ENCODE measurements around the gene THADA.

THADA gene

DNA sequence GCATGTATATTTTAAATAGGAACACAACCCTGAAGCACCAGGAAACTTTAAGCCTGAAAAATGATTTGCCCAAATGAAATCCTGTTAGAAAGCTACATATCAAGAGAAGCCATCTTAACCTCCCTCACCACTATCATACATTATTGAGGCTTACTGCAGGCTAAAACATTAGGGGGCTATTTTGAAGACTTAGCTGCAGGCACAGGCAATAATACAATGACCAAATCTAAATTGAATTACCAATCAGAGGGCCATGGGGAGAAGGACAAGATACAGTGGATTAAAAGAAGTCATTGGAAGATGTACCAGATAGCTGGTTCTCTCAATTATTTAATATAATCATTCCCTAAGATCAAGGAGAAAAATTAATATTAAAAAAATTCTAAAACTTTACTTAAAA is 73.7 kb downstream of the THADA start:
- no peaks in the 10 kb centered on the region for H3K27me3 ChIP-seq (ENCODE audit: insufficient read depth, low read depth, severe bottlenecking)
- DNase-seq: no peak
- no peak overlapping the region for H3K27ac ChIP-seq
- no peaks in the 10 kb centered on the region for H3K9me3 ChIP-seq (ENCODE audit: severe bottlenecking)
- no peak overlapping the region for H3K4me3 ChIP-seq (ENCODE audit: low read depth, low read length)
- H3K36me3 ChIP-seq: no peaks in the 10 kb centered on the region
- TF ChIP-seq, protein P1, sequence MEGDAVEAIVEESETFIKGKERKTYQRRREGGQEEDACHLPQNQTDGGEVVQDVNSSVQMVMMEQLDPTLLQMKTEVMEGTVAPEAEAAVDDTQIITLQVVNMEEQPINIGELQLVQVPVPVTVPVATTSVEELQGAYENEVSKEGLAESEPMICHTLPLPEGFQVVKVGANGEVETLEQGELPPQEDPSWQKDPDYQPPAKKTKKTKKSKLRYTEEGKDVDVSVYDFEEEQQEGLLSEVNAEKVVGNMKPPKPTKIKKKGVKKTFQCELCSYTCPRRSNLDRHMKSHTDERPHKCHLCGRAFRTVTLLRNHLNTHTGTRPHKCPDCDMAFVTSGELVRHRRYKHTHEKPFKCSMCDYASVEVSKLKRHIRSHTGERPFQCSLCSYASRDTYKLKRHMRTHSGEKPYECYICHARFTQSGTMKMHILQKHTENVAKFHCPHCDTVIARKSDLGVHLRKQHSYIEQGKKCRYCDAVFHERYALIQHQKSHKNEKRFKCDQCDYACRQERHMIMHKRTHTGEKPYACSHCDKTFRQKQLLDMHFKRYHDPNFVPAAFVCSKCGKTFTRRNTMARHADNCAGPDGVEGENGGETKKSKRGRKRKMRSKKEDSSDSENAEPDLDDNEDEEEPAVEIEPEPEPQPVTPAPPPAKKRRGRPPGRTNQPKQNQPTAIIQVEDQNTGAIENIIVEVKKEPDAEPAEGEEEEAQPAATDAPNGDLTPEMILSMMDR (IDR thresholded peaks at IDR 0.05; ENCODE audit: low read depth, low read length): no peak

DNA sequence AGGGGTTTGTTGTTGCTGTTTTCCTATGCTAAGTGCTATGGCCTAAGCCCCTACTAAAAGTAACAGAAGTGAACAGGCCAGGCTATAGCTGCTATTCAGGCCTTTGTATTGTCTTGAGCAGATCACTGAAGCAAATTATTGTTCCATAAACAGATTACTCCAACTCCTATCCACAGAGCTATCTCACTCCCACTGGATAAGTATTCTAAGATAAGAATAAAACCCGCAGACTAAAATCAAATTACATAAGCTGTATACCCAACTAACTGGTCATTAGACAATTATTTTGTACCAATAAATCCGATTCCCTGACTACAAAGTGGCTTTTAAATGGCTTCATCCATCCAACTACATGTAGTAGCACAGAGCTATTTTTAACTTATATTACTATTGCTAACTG is 74.3 kb downstream of the THADA start:
- TF ChIP-seq, protein P1 (IDR thresholded peaks at IDR 0.05; ENCODE audit: low read depth, low read length): no peak
- Histone ChIP-seq H3K9me3 (ENCODE audit: severe bottlenecking) (no peaks in the 10 kb centered on the region), H3K36me3 (no peaks in the 10 kb centered on the region), H3K27me3 (ENCODE audit: insufficient read depth, low read depth, severe bottlenecking) (no peaks in the 10 kb centered on the region), H3K4me3 (ENCODE audit: low read depth, low read length) (no peak overlapping the region), H3K27ac (no peak overlapping the region)
- no peak for DNase-seq

DNA sequence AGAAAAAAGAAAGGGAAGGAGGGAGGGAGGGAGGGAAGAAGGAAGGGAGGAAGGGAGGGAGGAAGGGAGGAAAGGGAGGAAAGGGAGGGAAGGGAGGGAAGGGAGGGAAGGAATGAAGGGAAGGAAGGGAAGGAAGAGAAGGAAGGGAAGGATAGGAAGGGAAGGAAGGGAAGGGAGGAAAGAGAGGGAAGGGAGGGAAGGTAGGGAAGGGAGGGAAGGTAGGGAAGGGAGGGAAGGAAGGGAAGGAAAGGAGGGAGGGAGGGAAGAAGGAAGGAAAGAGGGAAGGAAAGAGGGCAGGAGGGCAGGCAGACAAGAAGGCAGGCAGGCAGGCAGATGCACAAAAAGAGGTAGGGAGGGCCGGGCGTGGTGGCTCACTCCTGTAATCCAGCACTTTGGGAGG is 74.9 kb downstream of the THADA start:
- no peak for DNase-seq
- no peaks in the 10 kb centered on the region for H3K9me3 ChIP-seq (ENCODE audit: severe bottlenecking)
- no peak overlapping the region for H3K4me3 ChIP-seq (ENCODE audit: low read depth, low read length)
- no peaks in the 10 kb centered on the region for H3K27me3 ChIP-seq (ENCODE audit: insufficient read depth, low read depth, severe bottlenecking)
- TF ChIP-seq, protein P1 (IDR thresholded peaks at IDR 0.05; ENCODE audit: low read depth, low read length): no peak
- no peak overlapping the region for H3K27ac ChIP-seq
- H3K36me3 ChIP-seq: no peaks in the 10 kb centered on the region

DNA sequence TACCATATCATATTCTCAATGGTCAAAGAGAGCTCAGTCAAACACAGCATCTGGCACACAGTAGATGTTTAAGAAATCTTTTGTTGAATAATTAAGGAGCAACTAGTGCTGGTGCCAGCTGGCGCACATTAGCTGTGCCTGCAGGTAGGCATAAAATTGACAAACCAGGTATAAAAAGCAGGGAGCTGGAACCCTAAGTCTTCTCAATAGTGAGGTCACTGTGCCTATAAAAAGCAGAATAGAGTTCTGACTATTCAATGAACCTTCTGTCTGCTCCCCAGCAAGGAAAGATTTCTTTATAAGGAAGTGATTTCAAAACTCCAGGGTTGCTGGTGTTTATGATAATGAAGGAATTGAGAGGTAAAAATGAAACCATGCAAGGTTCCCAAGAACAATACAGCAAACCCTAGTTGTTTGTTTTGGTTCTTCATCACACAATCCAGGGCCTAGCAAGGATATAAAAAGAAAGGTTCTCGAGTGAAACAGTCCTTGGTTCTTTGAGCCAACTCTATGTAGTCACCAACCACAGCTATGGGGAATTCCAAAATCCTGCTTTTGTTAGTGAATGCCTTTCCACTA is 76.1 kb downstream of the THADA start:
- TF ChIP-seq, protein P1 (IDR thresholded peaks at IDR 0.05; ENCODE audit: low read depth, low read length): no peak
- no peaks in the 10 kb centered on the region for H3K9me3 ChIP-seq (ENCODE audit: severe bottlenecking)
- H3K4me3 ChIP-seq (ENCODE audit: low read depth, low read length): no peak overlapping the region
- no peak for DNase-seq
- H3K27ac ChIP-seq: no peak overlapping the region
- no peaks in the 10 kb centered on the region for H3K27me3 ChIP-seq (ENCODE audit: insufficient read depth, low read depth, severe bottlenecking)
- no peaks in the 10 kb centered on the region for H3K36me3 ChIP-seq

DNA sequence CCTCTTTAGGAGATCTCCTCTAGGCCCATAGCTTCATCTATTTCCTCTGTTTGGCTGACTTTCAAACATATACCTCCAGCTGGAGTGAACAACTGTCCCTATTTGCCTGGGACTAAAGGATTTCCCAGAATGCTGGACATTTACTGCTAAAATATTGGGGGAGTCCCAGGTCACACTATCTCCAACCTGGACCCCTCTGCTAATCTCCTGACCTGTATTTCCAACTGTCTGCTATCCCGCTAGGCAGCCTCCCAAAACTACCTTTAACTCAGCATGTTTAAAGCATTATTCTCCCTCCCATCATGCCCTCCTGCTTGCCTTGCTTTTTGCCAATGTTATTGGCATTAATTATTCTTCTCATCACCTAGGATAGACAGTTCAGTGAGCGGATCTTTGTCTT is 77.1 kb downstream of the THADA start:
- TF ChIP-seq, protein P1 (IDR thresholded peaks at IDR 0.05; ENCODE audit: low read depth, low read length): no peak
- H3K9me3 ChIP-seq (ENCODE audit: severe bottlenecking): no peaks in the 10 kb centered on the region
- H3K27ac ChIP-seq: no peak overlapping the region
- no peaks in the 10 kb centered on the region; the same call in 1 of the 2 replicates for H3K36me3 ChIP-seq
- no peaks in the 10 kb centered on the region for H3K27me3 ChIP-seq (ENCODE audit: insufficient read depth, low read depth, severe bottlenecking)
- no peak overlapping the region for H3K4me3 ChIP-seq (ENCODE audit: low read depth, low read length)
- DNase-seq: no peak

DNA sequence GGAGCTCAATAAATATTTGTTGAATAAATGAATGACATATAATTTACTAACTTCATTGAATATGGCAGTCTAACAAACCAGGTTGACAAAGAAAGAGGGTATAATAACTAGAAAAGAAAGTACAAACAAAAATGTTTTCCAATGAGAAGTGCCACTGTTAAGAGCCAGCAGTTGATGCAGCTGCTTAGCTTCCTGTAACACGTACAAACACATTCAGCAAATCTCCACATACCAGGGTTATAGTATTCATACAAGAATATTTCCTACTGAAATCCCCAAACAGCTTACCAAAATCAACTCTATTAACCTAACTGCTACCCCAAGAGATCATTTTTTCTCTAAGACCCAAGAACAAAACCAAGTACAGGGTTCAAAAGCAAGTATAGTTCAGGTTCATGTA is 77.7 kb downstream of the THADA start:
- DNase-seq: no peak
- no peaks in the 10 kb centered on the region; the same call in 1 of the 2 replicates for H3K36me3 ChIP-seq
- H3K27ac ChIP-seq: no peak overlapping the region
- H3K4me3 ChIP-seq (ENCODE audit: low read depth, low read length): no peak overlapping the region
- no peaks in the 10 kb centered on the region for H3K27me3 ChIP-seq (ENCODE audit: insufficient read depth, low read depth, severe bottlenecking)
- TF ChIP-seq, protein P1 (IDR thresholded peaks at IDR 0.05; ENCODE audit: low read depth, low read length): no peak
- H3K9me3 ChIP-seq (ENCODE audit: severe bottlenecking): no peaks in the 10 kb centered on the region

All from WERI-Rb-1 (cell line).